HG02852 (cell line): Measurements from ENCODE around the gene KCNJ6.

Experiments used
- ATAC-seq: cut with Tn5 transposase; IDR thresholded peaks from one replicate; pipeline ENCODE4 v1.9.1; 2021; ENCODE audit warnings: mild to moderate bottlenecking, moderate library complexity; ENCODE audit not compliant: unreplicated experiment

KCNJ6 gene

DNA sequence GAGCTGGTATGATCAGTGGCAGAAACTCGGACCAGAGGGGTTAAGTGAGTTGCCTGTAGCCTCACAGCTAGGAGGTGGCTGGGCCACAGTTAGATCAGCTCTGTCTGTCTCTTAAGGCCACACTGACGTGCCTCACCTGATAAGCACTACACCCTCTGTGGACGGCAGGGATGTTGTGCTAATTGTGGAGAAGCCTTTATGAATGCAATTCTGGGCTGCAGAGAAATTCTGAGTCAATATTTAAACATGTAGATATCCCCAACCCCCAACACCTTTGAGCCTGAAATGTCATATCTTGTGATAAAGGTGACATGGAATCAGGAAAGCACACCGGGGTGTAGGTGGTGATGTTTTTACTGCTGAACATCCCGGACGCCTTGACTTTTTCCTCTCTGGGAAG is 88.3 kb downstream of the KCNJ6 start:
- no peak for ATAC-seq

DNA sequence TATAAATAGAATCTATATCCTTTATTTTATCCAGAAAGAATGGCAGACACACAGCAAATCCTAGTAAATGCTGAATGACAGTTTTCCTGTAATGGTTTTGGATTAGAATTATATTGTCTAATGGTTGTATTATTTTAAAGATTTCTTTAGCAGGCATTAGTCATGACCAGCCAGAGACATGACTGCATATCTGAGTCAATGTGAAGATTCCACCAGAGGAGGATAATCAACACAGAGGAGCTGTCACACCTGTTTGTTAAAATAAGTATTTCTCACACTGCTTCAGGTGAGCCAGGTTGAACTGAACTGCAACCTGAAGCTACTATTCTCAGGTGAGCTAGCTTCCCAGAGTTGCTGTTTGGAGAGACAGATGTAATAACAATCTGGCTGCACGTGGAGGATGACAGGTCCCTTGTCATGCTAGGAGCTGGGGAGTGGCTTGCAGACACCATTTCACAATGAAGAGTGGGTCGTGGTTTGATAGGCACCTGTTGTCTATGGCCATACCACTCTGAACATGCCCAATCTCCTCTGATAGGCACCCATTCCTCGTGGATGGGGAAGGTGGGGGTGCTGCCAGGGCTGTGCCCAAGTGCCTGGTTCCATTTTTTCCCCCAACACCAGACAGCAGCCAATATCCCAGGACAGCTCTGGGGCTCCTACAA is 94.3 kb downstream of the KCNJ6 start:
- no peak for ATAC-seq

GRCh38 chr21:37821092-37821491 is 95.2 kb downstream of the KCNJ6 start:
- ATAC-seq = no peak

DNA sequence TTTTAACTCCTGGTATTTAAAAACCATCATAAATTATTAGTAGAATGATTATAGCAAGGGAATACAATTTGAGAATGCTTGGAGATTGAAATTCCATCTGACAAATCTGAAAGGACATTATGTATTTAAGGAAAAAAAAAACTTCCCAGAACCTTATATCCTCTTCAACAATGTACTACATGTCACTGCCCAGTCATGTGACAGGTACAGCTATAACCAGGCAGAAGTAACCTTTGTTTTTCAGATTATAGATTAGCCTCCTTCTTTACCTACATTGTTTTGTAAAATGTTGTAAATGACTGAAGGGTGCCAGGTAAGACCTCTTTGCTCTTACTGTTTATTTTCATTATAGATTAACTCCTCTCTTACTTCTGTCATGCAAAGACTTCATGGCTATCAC is 96.9 kb downstream of the KCNJ6 start:
- no peak for ATAC-seq

DNA sequence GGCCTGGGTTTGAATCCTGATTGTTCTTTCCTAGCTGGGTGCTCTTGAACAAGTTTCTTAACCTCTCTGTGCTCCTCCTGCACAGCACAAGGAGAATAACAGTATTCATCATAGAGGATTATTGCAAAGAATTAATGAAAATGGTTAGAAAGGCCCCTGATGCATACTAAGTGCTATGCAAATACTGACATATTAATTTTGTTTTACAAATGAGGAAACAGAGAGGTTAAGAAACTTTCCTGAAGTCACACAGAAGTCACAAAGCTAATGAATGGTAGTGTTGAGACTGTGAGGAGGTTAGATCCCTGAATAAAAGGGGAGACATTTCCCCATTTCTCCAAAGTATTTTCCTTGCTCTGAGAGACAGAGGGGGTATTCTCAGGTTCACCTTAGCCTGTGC is 99.0 kb downstream of the KCNJ6 start:
- ATAC-seq = no peak

DNA sequence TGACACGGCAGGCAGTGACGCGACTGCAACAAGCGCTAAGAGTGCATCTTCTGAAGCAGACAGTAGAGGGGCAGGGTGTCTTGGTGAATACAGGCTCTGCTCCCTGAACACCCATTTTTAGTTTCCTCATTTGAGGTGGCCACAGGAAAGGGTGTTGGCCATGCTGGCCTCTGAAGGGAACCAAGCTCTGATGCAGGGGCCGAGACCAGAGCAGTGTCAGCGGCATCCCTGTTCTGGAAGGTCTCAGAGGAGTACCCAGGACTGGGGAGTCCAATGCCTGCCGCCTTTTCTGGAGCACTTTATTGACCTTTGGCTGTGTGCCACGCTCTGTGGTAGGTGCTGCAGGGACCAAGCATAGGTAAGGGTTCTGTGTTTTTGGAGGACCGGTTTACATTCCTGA is 100.4 kb downstream of the KCNJ6 start:
- ATAC-seq = no peak

DNA sequence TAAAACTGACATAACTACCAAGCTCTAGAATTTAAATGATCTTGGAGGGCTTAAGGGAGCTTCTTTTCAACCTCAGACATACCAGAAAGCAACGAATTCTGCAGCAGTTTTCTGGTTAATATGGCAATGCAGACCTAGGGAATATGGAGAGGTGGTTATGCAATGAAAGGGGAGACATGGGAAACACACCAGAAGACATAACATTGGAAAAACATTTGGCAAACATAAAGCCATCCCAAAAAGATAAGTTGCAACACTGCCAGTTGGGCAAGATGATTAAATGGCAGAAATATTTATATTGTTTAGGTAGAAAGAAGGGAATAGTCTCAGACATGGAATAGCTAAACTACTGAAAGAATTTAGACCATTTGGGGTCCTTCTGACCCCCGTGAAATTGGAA is 104.5 kb downstream of the KCNJ6 start:
- ATAC-seq = no peak

DNA sequence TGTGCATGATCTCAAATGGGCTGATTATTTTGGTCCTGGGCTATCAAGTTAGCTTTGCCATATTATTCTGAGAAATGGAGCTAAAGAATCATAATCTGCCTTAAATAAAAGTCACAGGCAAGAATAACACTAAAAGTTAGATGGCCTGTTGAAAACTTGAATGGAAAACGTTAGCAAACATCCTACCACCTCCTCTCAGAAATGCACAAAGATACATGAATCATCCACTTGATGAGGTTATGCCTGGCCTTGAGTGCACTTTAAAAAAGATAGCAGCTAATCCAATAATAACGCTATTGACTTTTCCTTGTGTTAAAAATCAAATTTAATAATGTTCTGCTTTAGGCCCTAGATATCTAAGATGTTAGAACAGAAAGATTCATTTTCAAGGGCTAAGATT is 108.0 kb downstream of the KCNJ6 start:
- ATAC-seq = no peak

- no peak for ATAC-seq
Observed at GRCh38 chr21:37805266-37805665, 111.0 kb downstream of the KCNJ6 start.

DNA sequence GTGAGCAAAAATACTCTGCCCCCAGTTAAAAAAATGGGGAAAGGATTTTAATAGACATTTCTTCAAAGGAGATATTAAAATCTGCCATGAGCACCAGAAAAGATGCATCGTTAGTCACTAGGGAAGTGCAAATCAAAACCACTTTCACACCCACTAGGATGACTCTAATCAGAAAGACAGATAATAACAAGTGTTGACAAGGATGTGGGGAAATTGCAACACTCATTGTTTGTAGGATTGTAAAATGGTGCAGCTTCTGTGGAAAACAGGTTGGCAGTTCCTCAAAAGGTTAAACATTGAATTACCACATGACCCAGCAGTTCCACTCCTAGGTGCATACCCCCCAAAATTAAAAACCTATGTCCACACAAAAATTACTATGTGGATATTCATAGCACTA is 112.3 kb downstream of the KCNJ6 start:
- ATAC-seq = no peak

DNA sequence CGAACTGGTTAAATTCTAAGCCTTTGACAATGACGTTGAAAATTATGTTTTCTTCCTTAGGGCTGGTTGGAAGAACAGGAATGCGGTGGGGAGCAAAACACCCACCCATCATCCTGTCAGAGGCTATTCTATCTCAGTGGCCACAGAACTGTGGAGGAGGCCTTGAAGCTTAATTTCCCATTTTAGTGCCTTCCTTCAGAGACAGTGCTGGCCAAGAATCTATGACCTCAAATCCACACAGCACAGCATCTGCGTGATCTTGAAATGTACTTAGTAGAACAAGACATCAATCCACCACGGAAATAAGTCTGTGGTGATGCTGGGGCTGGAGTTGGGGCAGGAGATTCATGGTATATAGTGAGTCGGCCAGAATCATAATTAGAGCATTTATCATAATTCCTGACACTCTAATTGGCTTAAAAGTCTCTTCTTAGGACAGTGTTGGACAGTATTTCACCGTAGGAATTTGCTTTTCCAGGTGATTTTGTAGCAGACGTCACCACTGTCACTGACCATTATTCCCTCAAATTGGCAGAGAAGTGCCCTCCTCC is 113.1 kb downstream of the KCNJ6 start:
- ATAC-seq = no peak

DNA sequence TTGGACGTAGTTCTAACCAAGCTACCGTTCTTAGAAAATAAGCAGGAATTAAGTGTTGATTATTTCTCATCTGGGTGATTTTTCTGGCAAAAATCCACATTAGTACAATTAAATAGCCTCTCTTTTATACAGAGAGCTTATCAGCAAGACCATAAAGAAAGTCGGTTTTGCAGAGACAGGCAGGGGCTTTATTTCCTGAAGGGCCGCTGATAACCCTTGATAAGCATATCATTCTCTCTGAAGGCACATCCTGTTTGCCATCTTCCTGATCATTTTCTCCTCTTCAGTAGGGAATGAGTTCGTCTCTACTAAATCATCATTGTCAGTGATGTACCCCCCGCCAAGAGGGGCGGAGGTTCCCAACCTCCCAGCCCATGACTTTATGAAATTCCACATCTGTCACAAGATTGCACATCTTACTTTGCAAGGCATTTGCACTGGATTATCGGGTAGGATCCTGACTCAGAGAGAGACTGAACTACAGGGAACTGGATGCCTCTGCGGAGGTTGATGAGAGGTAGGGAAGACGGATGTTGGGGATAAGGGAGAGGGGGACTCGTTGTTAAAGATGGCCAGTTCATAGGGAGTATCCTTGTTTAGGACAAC is 115.7 kb downstream of the KCNJ6 start:
- ATAC-seq = no peak

GRCh38 chr21:37800057-37800455 is 116.2 kb downstream of the KCNJ6 start:
- ATAC-seq = no peak

DNA sequence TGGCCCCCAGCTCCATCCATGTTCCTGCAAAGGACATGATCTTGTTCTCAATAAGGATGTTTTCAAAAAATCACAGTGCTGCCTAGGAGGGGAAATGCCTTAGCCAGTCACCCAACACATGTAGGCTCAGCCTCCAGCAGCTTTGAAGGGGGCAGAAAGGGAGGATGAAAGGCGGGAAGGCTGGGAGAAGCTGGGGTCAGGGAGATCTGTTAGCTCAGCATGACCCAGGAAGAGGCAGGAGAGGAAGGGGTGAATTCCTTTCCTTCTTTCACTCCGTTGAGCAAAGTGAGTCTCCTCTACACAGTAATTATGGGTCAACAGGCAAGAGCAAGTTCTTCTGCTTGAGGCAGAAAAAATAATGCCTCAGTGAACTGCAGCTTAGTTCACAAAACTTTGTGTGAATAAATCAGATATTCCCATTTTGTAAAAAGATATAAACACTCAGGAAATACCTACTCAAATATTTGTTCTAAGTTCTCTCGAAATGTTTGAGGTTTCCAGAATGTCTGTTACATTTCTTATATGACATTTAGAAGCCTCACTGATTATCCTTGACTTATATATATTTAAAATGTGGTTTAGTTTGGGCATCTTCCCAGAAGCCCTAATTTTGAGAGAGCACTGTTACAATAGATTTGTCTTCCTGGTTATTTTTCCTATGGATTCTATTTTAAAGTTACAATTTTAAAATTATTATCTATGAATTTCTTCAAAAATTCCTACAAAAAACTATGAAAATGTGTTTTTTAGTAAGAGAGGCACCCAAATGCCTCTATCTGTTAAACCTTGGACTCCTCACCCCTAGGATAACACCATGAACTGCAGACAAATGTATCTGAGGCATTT is 116.8 kb downstream of the KCNJ6 start:
- no peak for ATAC-seq

- ATAC-seq = no peak
Observed at GRCh38 chr21:37797403-37797802, 118.9 kb downstream of the KCNJ6 start.

GRCh38 chr21:37796011-37796410 is 120.2 kb downstream of the KCNJ6 start:
- no peak for ATAC-seq

DNA sequence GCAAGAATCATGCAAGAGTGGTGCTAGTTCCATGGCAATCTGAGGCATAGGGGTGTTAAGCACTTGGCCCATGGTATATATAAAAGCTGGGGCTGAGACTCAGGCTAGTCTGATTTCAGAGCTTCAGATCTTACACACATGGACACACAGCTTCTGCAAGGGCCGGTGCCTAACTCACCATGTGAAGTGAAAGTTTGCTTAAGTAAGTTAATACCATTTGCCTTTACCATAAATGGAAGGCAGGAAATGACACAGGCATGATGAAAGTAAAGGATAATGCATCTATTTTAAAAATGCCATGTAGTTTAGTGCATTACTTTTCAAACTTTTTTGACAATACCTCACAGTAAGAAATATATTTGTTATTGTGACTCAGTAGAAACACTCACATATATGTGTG is 122.6 kb downstream of the KCNJ6 start:
- no peak for ATAC-seq

GRCh38 chr21:37792046-37792445 is 124.2 kb downstream of the KCNJ6 start:
- ATAC-seq = no peak

DNA sequence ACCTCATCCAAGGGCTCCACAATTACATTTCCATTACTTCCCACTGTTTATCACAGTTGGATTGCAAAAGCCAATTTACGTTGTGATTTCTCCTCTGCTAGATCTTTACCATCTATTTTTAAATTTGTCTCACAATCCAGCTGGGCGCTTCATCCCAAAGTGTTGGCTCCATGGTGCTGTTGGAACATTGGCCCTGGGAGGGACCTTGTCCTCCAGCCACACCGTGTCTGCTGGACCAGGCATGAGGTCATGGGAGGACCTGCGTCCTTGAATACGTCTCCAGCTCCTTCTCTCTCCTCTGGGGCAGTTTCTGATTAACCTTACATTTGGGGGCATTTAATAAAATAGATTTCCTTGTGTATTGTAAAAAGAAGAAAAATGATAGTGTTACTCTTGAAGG is 125.4 kb downstream of the KCNJ6 start:
- ATAC-seq = no peak

GRCh38 chr21:37788503-37788902 is 127.8 kb downstream of the KCNJ6 start:
- ATAC-seq = no peak

DNA sequence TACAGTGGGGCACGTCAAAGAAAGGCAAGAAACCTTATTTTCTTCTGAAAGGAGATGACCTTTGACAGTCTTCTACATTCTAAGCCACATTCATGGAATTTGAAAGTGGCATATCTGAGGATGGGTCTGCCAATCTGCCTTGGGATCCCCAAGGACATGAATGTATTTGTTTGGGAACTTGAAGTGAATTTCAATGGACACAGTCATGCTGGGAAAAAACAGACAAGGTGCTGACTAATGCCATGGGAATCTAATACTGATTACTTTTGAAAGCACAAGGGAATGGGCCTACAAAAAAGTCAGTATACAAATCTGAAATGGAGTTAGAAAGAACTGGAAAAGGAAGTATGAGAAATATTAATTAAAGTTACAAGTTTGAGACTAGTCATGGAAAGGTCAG is 128.8 kb downstream of the KCNJ6 start:
- no peak for ATAC-seq
